Naive B cell (primary cell): ENCODE data around the gene UBN2. TPM values are rescaled to one million over a fixed set of nuclear protein-coding genes. Genes with fewer than 3 reads are reported as not detected.

Experiments
- ATAC-seq, 2 donors: fragments of 150-1000 bp; cut with Tn5 transposase; 2 replicates each; pipeline ENCODE4 v1.10.0; 2021; ENCODE audit warnings: low read depth in 2 of 2, mild to moderate bottlenecking in 2 of 2, moderate library complexity in 2 of 2
- DNase-seq: peaks from one replicate; pipeline ENCODE4 v3.0.0; 2022
- H3K27ac Mint-ChIP-seq, 6 donors: one replicate each; pipeline ENCODE4 v1.8.0; 2020 to 2022; ENCODE audit warnings: mild to moderate bottlenecking in 6 of 6, mixed read lengths in 6 of 6, moderate library complexity in 5 of 6, inconsistent platforms in 2 of 6
- H3K27me3 Mint-ChIP-seq, 3 donors: one replicate each; pipeline ENCODE4 v1.8.0; 2021 to 2022; ENCODE audit warnings: mixed read lengths in 3 of 3, mild to moderate bottlenecking in 1 of 3
- H3K36me3 Mint-ChIP-seq, 2 donors: one replicate each; pipeline ENCODE4 v1.8.0; 2020 to 2022; ENCODE audit warnings: mixed read lengths in 2 of 2, inconsistent platforms in 1 of 2, mild to moderate bottlenecking in 1 of 2
- H3K4me1 Mint-ChIP-seq, 3 donors: one replicate each; pipeline ENCODE4 v1.8.0; 2020 to 2022; ENCODE audit warnings: mixed read lengths in 3 of 3, inconsistent platforms in 1 of 3, mild to moderate bottlenecking in 1 of 3, moderate library complexity in 1 of 3
- H3K4me3 Mint-ChIP-seq, 8 donors: one replicate each; pipeline ENCODE4 v1.8.0; 2020 to 2022; ENCODE audit warnings: mild to moderate bottlenecking in 8 of 8, mixed read lengths in 8 of 8, moderate library complexity in 8 of 8, inconsistent platforms in 2 of 8
- H3K9me3 Mint-ChIP-seq, 7 donors: one replicate each; pipeline ENCODE4 v1.8.0; 2020 to 2022; ENCODE audit warnings: mixed read lengths in 7 of 7, mild to moderate bottlenecking in 5 of 7, inconsistent platforms in 2 of 7, moderate library complexity in 1 of 7
- polyA plus RNA-seq, 6 donors: library from polyadenylated mRNA; unstranded; fragments of 300-500 nt; fragmentation: Illumina TruSeq; gene quantifications; one replicate each; pipeline ENCODE4 v1.2.3, GENCODE V29; 2021; ENCODE audit warnings: low read depth in 6 of 6

The UBN2 gene
- polyA plus RNA-seq, 6 donors from 2014 or later, result 2.4 to 5.4 (median 3.0) TPM; not detected in 1

DNA sequence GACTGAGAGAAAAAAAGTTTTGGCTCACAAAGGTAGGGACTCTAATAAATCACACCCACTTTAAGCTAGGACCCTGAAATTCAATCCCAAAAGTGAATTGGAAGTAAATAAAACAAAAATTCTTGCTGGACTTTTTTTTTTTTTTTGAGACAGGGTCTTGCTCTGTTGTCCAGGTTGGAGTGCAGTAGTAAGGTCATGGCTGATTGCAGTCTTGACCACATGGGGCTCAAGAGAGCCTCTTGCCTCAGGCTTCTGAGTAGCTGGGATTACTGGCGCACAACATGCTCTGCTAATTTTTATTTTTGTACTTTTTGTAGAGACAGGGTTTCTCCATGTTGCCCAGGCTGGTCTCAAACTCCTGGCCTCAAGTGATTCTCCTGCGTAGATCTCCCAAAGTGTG, 123.7 kb downstream of the UBN2 start:
- no peak overlapping the region for H3K4me3 Mint-ChIP-seq
- H3K4me1 Mint-ChIP-seq, result peaks cover 13 to 22% (median 14%) of the 10 kb centered on the region in 3 donors
- DNase-seq, result no peak
- peaks cover 12 to 13% of the 10 kb centered on the region in 2 donors for H3K36me3 Mint-ChIP-seq
- H3K27me3 Mint-ChIP-seq, result no peaks in the 10 kb centered on the region
- no peaks in the 10 kb centered on the region for H3K9me3 Mint-ChIP-seq
- H3K27ac Mint-ChIP-seq, result no peak overlapping the region
- ATAC-seq, result no peak

DNA sequence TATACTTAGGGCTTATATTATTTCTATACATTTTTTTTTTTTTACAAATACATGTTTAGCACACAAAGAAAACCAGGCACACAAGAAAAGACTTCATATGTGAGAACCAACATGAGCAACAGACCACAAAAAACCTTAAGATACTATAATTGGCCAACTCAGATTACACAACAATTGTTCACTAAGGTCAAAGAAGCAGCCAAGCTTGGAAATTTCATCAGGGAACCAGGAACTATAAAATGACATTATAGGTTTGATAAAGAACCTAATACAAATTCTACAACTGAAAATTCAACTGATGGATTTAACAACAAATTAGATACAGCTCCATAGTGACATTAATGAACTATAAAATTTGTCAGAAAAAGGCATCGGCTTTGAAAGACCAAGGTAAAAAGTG, 124.3 kb downstream of the UBN2 start:
- DNase-seq (no peak), ATAC-seq (no peak)
- Mint-ChIP-seq H3K36me3 (peaks cover 12 to 13% of the 10 kb centered on the region in 2 donors), H3K4me1 (peaks cover 12 to 23% (median 14%) of the 10 kb centered on the region in 3 donors), H3K27ac (no peak overlapping the region), H3K9me3 (no peaks in the 10 kb centered on the region), H3K4me3 (peak overlapping the region in 1 of 8 donors; percentile 51), H3K27me3 (no peaks in the 10 kb centered on the region)

Other genes starting within 250 kb of the UBN2 start
- gene KIAA1549, start 249.8 kb upstream of the UBN2 start, polyA plus RNA-seq, result under 1 TPM in 1 of 6 donors, not detected in 5; 0.05 TPM
- gene ZC3HAV1L, start 195.2 kb upstream of the UBN2 start, polyA plus RNA-seq, result under 1 TPM in 1 of 6 donors, not detected in 5; 0.18 TPM
- 100 to 1,000 TPM in 3 of 6 donors, 10 to 100 TPM in 3; 64.8 to 129 (median 99.7) TPM for gene ZC3HAV1, start 121.5 kb upstream of the UBN2 start, polyA plus RNA-seq
- gene FMC1, start 110.1 kb downstream of the UBN2 start, polyA plus RNA-seq, result 10 to 100 TPM; 38.0 to 72.2 (median 61.5) TPM
- 10 to 100 TPM; 42.2 to 78.3 (median 54.6) TPM for gene LUC7L2, start 128.7 kb downstream of the UBN2 start, polyA plus RNA-seq